Measurements from ENCODE around the gene INPP5J.
"Not testable (repeated sequence)": the region's sequence is repeated elsewhere in the genome, so short reads cannot be mapped to it uniquely, and the experiment has no call there.

Gene INPP5J

GRCh38 chr22:31151872-31152271 is 29.1 kb downstream of the INPP5J start:
- Histone ChIP-seq H3K4me1 (ENCODE audit: insufficient read depth, low read length) (no peaks in the 10 kb centered on the region), H3K36me3 (ENCODE audit: insufficient read depth, low read length) (no peaks in the 10 kb centered on the region; the same call in 1 of the 2 replicates), H3K9me3 (ENCODE audit: control insufficient read depth, insufficient read depth, low read length) (0 out of 2 replicates have a peak, but pooled peaks cover 6% of the 10 kb centered on the region), H3K9ac (ENCODE audit: low read depth, low read length) (no peak overlapping the region)

DNA sequence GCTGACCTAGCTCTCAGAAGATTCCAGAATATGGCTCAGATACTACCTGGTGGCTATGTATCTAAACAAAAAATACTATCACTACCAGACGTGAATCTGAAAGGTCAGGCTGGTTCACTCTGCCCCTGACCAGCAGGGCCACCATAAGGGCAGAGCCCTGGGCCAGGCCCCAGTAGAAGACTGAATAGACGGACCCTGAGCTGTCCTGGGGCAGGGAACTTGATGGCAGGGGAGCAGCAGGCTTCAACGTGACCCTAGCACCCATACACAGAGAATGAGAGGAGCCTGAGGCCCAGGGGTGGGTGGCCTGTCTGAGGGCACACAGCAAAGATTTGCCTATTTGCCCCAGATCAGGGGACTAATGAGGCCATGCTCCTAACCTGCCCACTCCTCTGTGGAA is 30.6 kb downstream of the INPP5J start:
- H3K36me3 ChIP-seq (ENCODE audit: insufficient read depth, low read length) = no peaks in the 10 kb centered on the region
- H3K9ac ChIP-seq (ENCODE audit: low read depth, low read length) = no peak overlapping the region
- H3K9me3 ChIP-seq (ENCODE audit: control insufficient read depth, insufficient read depth, low read length) = no peaks in the 10 kb centered on the region
- H3K4me1 ChIP-seq (ENCODE audit: insufficient read depth, low read length) = no peaks in the 10 kb centered on the region

GRCh38 chr22:31154975-31155374 is 32.2 kb downstream of the INPP5J start:
- Histone ChIP-seq H3K36me3 (ENCODE audit: insufficient read depth, low read length) (no peaks in the 10 kb centered on the region), H3K9ac (ENCODE audit: low read depth, low read length) (no peak overlapping the region), H3K9me3 (ENCODE audit: control insufficient read depth, insufficient read depth, low read length) (no peaks in the 10 kb centered on the region), H3K4me1 (ENCODE audit: insufficient read depth, low read length) (no peaks in the 10 kb centered on the region)

DNA sequence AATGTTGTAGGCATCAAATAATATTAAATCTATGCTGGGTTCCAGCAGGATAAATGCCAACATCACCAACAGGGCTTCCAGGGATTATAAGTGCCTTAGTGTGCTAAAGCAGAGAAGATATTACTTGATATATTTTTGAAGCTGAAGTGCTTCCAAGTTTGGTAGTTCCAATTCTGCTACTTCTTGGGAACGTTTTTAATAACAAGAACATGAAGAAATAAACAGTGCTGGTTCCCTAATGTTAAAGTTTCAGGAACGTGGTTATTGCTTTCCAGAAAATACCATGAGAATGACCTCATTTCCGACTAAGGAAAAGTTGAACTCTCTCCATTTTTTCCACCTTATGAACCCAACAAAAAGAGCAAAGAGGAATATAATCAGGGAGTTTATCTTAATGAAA is 32.7 kb downstream of the INPP5J start:
- no peaks in the 10 kb centered on the region for H3K36me3 ChIP-seq (ENCODE audit: insufficient read depth, low read length)
- no peaks in the 10 kb centered on the region for H3K4me1 ChIP-seq (ENCODE audit: insufficient read depth, low read length)
- H3K9me3 ChIP-seq (ENCODE audit: control insufficient read depth, insufficient read depth, low read length) = no peaks in the 10 kb centered on the region
- H3K9ac ChIP-seq (ENCODE audit: low read depth, low read length) = no peak overlapping the region

- Histone ChIP-seq H3K9ac (ENCODE audit: low read depth, low read length) (peak overlapping the region; percentile 89), H3K9me3 (ENCODE audit: control insufficient read depth, insufficient read depth, low read length) (no peaks in the 10 kb centered on the region), H3K36me3 (ENCODE audit: insufficient read depth, low read length) (no peaks in the 10 kb centered on the region), H3K4me1 (ENCODE audit: insufficient read depth, low read length) (0 out of 2 replicates have a peak, but pooled peaks cover 4% of the 10 kb centered on the region)
These were observed 37.7 kb downstream of the INPP5J start for GRCh38 chr22:31160328-31160978.

DNA sequence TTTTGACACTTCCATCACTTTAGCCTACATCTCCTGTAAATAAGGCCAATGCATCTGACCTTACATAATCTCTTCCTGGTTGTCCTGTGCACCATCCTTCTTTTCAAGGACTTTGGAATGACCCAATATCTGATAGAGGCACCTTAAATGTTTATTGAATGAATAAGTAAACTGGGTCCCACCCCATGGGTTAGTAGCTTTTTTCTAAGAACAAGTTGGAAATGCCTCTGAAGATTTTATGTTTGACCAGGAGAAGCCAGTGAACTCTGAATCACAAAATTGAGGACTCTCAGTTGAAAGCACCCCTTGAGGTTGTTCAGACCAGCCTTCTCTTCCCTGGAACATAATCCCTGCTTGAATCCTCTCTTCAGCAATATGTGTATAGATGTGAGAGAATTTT is 38.6 kb downstream of the INPP5J start:
- Histone ChIP-seq H3K9ac (ENCODE audit: low read depth, low read length) (peak overlapping the region; percentile 89; the same call in 1 of the 2 replicates), H3K9me3 (ENCODE audit: control insufficient read depth, insufficient read depth, low read length) (no peaks in the 10 kb centered on the region), H3K4me1 (ENCODE audit: insufficient read depth, low read length) (0 out of 2 replicates have a peak, but pooled peaks cover 4% of the 10 kb centered on the region), H3K36me3 (ENCODE audit: insufficient read depth, low read length) (no peaks in the 10 kb centered on the region)

GRCh38 chr22:31162015-31162765 is 39.4 kb downstream of the INPP5J start:
- Histone ChIP-seq H3K36me3 (ENCODE audit: insufficient read depth, low read length) (no peaks in the 10 kb centered on the region), H3K9ac (ENCODE audit: low read depth, low read length) (no peak overlapping the region), H3K9me3 (ENCODE audit: control insufficient read depth, insufficient read depth, low read length) (no peaks in the 10 kb centered on the region), H3K4me1 (ENCODE audit: insufficient read depth, low read length) (0 out of 2 replicates have a peak, but pooled peaks cover 4% of the 10 kb centered on the region)

GRCh38 chr22:31170971-31171370 is 48.2 kb downstream of the INPP5J start:
- Histone ChIP-seq H3K9ac (ENCODE audit: low read depth, low read length) (no peak overlapping the region), H3K4me1 (ENCODE audit: insufficient read depth, low read length) (no peaks in the 10 kb centered on the region; the same call in 1 of the 2 replicates), H3K9me3 (ENCODE audit: control insufficient read depth, insufficient read depth, low read length) (no peaks in the 10 kb centered on the region), H3K36me3 (ENCODE audit: insufficient read depth, low read length) (no peaks in the 10 kb centered on the region)

DNA sequence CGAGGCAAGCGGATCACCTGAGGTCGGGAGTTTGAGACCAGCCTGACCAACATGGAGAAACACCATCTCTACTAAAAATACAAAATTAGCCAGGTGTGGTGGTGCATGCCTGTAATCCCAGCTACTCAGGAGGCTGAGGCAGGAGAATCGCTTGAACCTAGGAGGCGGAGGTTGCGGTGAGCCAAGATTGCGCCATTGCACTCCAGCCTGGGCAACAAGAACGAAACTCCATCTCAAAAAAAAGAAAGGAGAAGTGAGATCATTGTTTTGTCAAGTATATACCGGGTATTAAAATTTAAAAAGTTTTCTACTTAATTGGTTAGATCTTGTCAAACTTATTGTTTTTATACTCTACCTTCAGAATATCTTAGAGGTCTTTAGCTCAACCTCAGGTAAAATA is 49.0 kb downstream of the INPP5J start:
- not testable (repeated sequence) for H3K9me3 ChIP-seq (ENCODE audit: control insufficient read depth, insufficient read depth, low read length); H3K36me3 ChIP-seq (ENCODE audit: insufficient read depth, low read length); H3K4me1 ChIP-seq (ENCODE audit: insufficient read depth, low read length); H3K9ac ChIP-seq (ENCODE audit: low read depth, low read length)

- H3K9ac ChIP-seq (ENCODE audit: low read depth, low read length) = no peak overlapping the region
- no peaks in the 10 kb centered on the region; the same call in 1 of the 2 replicates for H3K4me1 ChIP-seq (ENCODE audit: insufficient read depth, low read length)
- no peaks in the 10 kb centered on the region for H3K9me3 ChIP-seq (ENCODE audit: control insufficient read depth, insufficient read depth, low read length)
- H3K36me3 ChIP-seq (ENCODE audit: insufficient read depth, low read length) = no peaks in the 10 kb centered on the region
These were observed 50.8 kb downstream of the INPP5J start for GRCh38 chr22:31173386-31174145.

- no peak overlapping the region for H3K9ac ChIP-seq (ENCODE audit: low read depth, low read length)
- H3K9me3 ChIP-seq (ENCODE audit: control insufficient read depth, insufficient read depth, low read length) = no peaks in the 10 kb centered on the region
- H3K4me1 ChIP-seq (ENCODE audit: insufficient read depth, low read length) = no peaks in the 10 kb centered on the region; the same call in 1 of the 2 replicates
- no peaks in the 10 kb centered on the region for H3K36me3 ChIP-seq (ENCODE audit: insufficient read depth, low read length)
These were observed 54.2 kb downstream of the INPP5J start for GRCh38 chr22:31176923-31177322.

DNA sequence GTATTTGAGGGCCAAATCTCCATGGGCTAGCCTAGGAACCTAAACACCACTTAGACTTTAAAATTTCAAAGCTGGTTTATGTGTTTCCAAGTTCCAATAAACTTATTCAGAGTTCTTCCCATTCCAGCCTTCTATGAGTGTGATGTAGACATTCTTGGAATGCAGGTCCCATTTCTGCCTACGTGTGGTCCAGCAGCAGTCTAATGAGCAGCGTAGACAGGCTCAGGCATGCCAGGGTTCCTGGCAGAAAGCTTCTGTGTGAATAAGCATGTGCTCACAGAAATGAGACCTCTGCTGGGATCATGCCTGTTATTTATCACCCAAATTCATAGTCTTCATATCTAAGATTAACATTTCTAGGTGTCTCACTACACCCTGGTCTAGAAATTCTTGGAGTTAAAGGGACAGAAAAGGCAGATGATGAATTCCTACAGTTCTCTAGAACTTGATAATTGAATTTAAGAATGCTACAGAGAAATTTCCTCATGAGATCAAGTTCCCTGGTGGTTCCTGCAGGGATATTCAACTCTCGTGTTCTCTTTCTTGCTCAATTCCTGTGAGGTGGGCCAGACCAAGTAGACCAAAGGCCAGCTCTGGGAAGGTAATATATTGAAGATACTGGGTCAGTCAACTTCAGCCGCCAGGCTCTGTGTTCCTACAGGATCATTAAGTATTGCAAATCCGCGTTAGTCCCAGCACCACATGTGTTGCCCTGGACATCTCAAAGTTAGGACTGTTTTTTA is 54.8 kb downstream of the INPP5J start:
- Histone ChIP-seq H3K36me3 (ENCODE audit: insufficient read depth, low read length) (no peaks in the 10 kb centered on the region), H3K4me1 (ENCODE audit: insufficient read depth, low read length) (no peaks in the 10 kb centered on the region; the same call in 1 of the 2 replicates), H3K9ac (ENCODE audit: low read depth, low read length) (no peak overlapping the region), H3K9me3 (ENCODE audit: control insufficient read depth, insufficient read depth, low read length) (no peaks in the 10 kb centered on the region)

DNA sequence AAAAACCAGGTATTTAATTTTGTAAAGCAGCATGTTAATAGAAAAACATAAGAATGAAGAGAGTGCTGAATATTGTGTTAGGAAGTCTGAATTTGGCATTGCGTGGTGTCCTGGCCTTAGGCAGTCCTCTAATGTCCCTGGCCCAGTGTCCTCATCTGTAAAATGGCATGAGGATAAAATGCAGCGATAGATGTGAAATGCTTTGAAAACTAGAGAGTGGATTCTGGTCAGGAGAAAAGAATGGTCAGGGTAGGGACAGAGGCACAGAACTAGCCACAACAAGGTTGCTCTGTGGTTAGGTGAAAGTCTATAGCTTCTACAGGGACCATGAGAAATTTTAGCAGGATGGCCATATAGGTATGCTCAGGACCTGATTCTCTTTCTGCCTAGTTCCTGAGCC is 56.1 kb downstream of the INPP5J start:
- Histone ChIP-seq H3K4me1 (ENCODE audit: insufficient read depth, low read length) (no peaks in the 10 kb centered on the region), H3K9ac (ENCODE audit: low read depth, low read length) (no peak overlapping the region), H3K36me3 (ENCODE audit: insufficient read depth, low read length) (no peaks in the 10 kb centered on the region), H3K9me3 (ENCODE audit: control insufficient read depth, insufficient read depth, low read length) (no peaks in the 10 kb centered on the region)

GRCh38 chr22:31179345-31179744 is 56.6 kb downstream of the INPP5J start:
- no peaks in the 10 kb centered on the region for H3K4me1 ChIP-seq (ENCODE audit: insufficient read depth, low read length)
- H3K9ac ChIP-seq (ENCODE audit: low read depth, low read length) = no peak overlapping the region
- H3K9me3 ChIP-seq (ENCODE audit: control insufficient read depth, insufficient read depth, low read length) = no peaks in the 10 kb centered on the region
- no peaks in the 10 kb centered on the region for H3K36me3 ChIP-seq (ENCODE audit: insufficient read depth, low read length)
